ENCODE results near the gene TMEM119. TPM values are rescaled to one million over a fixed set of nuclear protein-coding genes. Genes with fewer than 3 reads are reported as not detected.

TMEM119 gene
- not detected in 2 replicates for total RNA-seq

- no peak for DNase-seq (ENCODE audit: low read depth in 2 of 2)
Measured at GRCh38 chr12:108597559-108598471, at the start of gene TMEM119. Gene TMEM119, minus strand, starts transcription at chr12:108598084. Its CDS starts 5,701 bp downstream, at chr12:108592383.

GRCh38 chr12:108646600-108647579 lies 49.0 kb upstream of the TMEM119 start:
- peak in 1 of 2 donors; percentile 86 for DNase-seq (ENCODE audit: low read depth in 2 of 2)

GRCh38 chr12:108645686-108646599 lies 48.1 kb upstream of the TMEM119 start:
- no peak for DNase-seq (ENCODE audit: low read depth in 2 of 2)

- DNase-seq (ENCODE audit: low read depth in 2 of 2): no peak
Measured at GRCh38 chr12:108644811-108645120, 46.9 kb upstream of the TMEM119 start.

- DNase-seq (ENCODE audit: low read depth in 2 of 2): peak; percentile 67 to 80
Measured at GRCh38 chr12:108643941-108644810, 46.3 kb upstream of the TMEM119 start.

- peak in 1 of 2 donors; percentile 26 for DNase-seq (ENCODE audit: low read depth in 2 of 2)
Measured at GRCh38 chr12:108642899-108643654, 45.2 kb upstream of the TMEM119 start.

- no peak for DNase-seq (ENCODE audit: low read depth in 2 of 2)
Measured at GRCh38 chr12:108642269-108642870, 44.5 kb upstream of the TMEM119 start.

GRCh38 chr12:108641446-108642268 lies 43.8 kb upstream of the TMEM119 start:
- DNase-seq (ENCODE audit: low read depth in 2 of 2): no peak

- DNase-seq (ENCODE audit: low read depth in 2 of 2): no peak
Measured at GRCh38 chr12:108640802-108641445, 43.0 kb upstream of the TMEM119 start.

GRCh38 chr12:108638997-108639822 lies 41.3 kb upstream of the TMEM119 start:
- DNase-seq (ENCODE audit: low read depth in 2 of 2): no peak

GRCh38 chr12:108638141-108638827 lies 40.4 kb upstream of the TMEM119 start:
- DNase-seq (ENCODE audit: low read depth in 2 of 2): no peak

- DNase-seq (ENCODE audit: low read depth in 2 of 2): no peak
Measured at GRCh38 chr12:108637222-108637971, 39.5 kb upstream of the TMEM119 start.

- no peak for DNase-seq (ENCODE audit: low read depth in 2 of 2)
Measured at GRCh38 chr12:108635997-108636808, 38.3 kb upstream of the TMEM119 start.

All from lung microvascular endothelial cell (primary cell).